Endothelial cell of umbilical vein (primary cell): Measurements from ENCODE around the gene FUT9. TPM values are rescaled to one million over a fixed set of nuclear protein-coding genes. Genes with fewer than 3 reads are reported as not detected.

Source experiments
- BruUV-seq: library from RNA; stranded (reverse); fragments of 400-500 nt; replicated peaks from 2 replicates; lab custom pipeline; 2021; lab: Mats Ljungman, UMichigan
- CTCF ChIA-PET: fragments of 300-600, 350-600 bp; sonication (Branson Sonifier 250); formaldehyde crosslinking; loops from one replicate; lab custom pipeline; 2021; ENCODE audit warnings: antibody characterized with exemption, inconsistent platforms; lab: Charles Lee
- POLR2A ChIA-PET: fragments of 300-600, 350-600 bp; sonication (Branson Sonifier 250); formaldehyde crosslinking; loops from one replicate; lab custom pipeline; 2021; ENCODE audit warnings: antibody characterized with exemption, inconsistent platforms; lab: Charles Lee
- DNase-seq: peaks from one replicate; pipeline ENCODE4 v3.0.0-alpha.2; 2011; ENCODE audit warnings: low read depth, low spot score
- FAIRE-seq: peaks from 2 replicates; lab custom pipeline; 2011; peaks lifted over from hg19 to GRCh38; lab: Jason Lieb, UNC
- H2AFZ ChIP-seq: 2 replicates; pipeline ENCODE4 v1.6.0; 2012; ENCODE audit warnings: low read depth, low read length, control low read depth, inconsistent platforms
- H3K27ac ChIP-seq: 2 replicates; pipeline ENCODE4 v1.5.1; 2011; ENCODE audit warnings: low read depth, mild to moderate bottlenecking, control low read depth, low read length, moderate library complexity; ENCODE audit not compliant: insufficient read depth
- H3K27me3 ChIP-seq, 2 experiments: 2 replicates each; pipeline versions ENCODE4 v1.6.0 to v1.6.1; 2011; ENCODE audit warnings: low read length in 2 of 2, mixed read lengths in 1 of 2; ENCODE audit not compliant: control insufficient read depth in 2 of 2, insufficient read depth in 2 of 2
- H3K36me3 ChIP-seq, 2 experiments: 2 replicates in 1 of 2; 3 replicates in 1 of 2; pipeline ENCODE4 v1.5.1; 2011; ENCODE audit warnings: low read length in 2 of 2, mild to moderate bottlenecking in 1 of 2, moderate library complexity in 1 of 2; ENCODE audit not compliant: control insufficient read depth in 2 of 2, insufficient read depth in 2 of 2; ENCODE audit errors: extremely low read depth in 1 of 2
- H3K4me1 ChIP-seq: 3 replicates; pipeline ENCODE4 v1.5.1; 2011; ENCODE audit warnings: mild to moderate bottlenecking, low read length; ENCODE audit not compliant: control insufficient read depth, insufficient read depth; ENCODE audit errors: extremely low read depth
- H3K4me2 ChIP-seq: 2 replicates; pipeline ENCODE4 v1.6.1; 2011; ENCODE audit warnings: low read length, control low read depth, mixed read lengths; ENCODE audit not compliant: insufficient read depth
- H3K4me3 ChIP-seq, 3 experiments: fragments of 200-600 bp in 1 of 3; sonication (generic), shearing (Covaris generic) in 1 of 3; replicated peaks in 1 of 3; 2 replicates each; pipeline ENCODE4 v1.5.1; 2011 to 2016; ENCODE audit warnings: control low read depth in 3 of 3, low read length in 3 of 3, mild to moderate bottlenecking in 2 of 3, inconsistent platforms in 1 of 3, low read depth in 1 of 3, moderate library complexity in 1 of 3; ENCODE audit not compliant: insufficient read depth in 1 of 3
- H3K79me2 ChIP-seq: 2 replicates; pipeline ENCODE4 v1.6.0; 2012; ENCODE audit warnings: low read length, inconsistent platforms; ENCODE audit not compliant: control insufficient read depth, insufficient read depth
- H3K9ac ChIP-seq: replicated peaks from 2 replicates; pipeline ENCODE3; 2011; ENCODE audit warnings: low read length, control low read depth; ENCODE audit not compliant: insufficient read depth; ENCODE audit errors: extremely low read depth
- H3K9me1 ChIP-seq: replicated peaks from 3 replicates; pipeline ENCODE4 v1.6.0; 2011; ENCODE audit warnings: mild to moderate bottlenecking, low read length; ENCODE audit not compliant: control insufficient read depth, insufficient read depth; ENCODE audit errors: extremely low read depth
- H3K9me3 ChIP-seq: replicated peaks from 2 replicates; pipeline ENCODE4 v1.5.1; 2012; ENCODE audit warnings: low read length, inconsistent platforms; ENCODE audit not compliant: control insufficient read depth, insufficient read depth
- H4K20me1 ChIP-seq: replicated peaks from 2 replicates; pipeline ENCODE3; 2011; ENCODE audit warnings: mild to moderate bottlenecking, low read length; ENCODE audit not compliant: control insufficient read depth, insufficient read depth; ENCODE audit errors: extremely low read depth
- EZH2 ChIP-seq: IDR thresholded peaks from 2 replicates; pipeline ENCODE4 v1.6.1; 2012; ENCODE audit warnings: borderline replicate concordance, low read depth, mild to moderate bottlenecking, moderate library complexity, low read length, inconsistent platforms; ENCODE audit not compliant: severe bottlenecking
- FOS ChIP-seq: IDR thresholded peaks from 2 replicates; pipeline ENCODE4 v1.6.1; 2011; ENCODE audit warnings: mild to moderate bottlenecking, low read length, moderate library complexity, borderline replicate concordance; ENCODE audit not compliant: insufficient read depth
- GATA2 ChIP-seq: IDR thresholded peaks from 2 replicates; pipeline ENCODE4 v1.7.0; 2011; ENCODE audit warnings: low read depth, mild to moderate bottlenecking, moderate library complexity, mixed read lengths, low read length; ENCODE audit not compliant: insufficient read length, insufficient read depth
- JUN ChIP-seq: IDR thresholded peaks from 2 replicates; pipeline ENCODE4 v1.6.1; 2011; ENCODE audit warnings: borderline replicate concordance, low read depth; ENCODE audit not compliant: insufficient read length, insufficient read depth
- MAX ChIP-seq: IDR thresholded peaks from 2 replicates; pipeline ENCODE4 v1.6.1; 2011; ENCODE audit not compliant: insufficient read depth, insufficient read length
- MYC ChIP-seq: IDR thresholded peaks from one replicate; pipeline ENCODE4 v1.6.1; 2011; ENCODE audit warnings: mild to moderate bottlenecking, low read depth, low read length
- POLR2A ChIP-seq: IDR thresholded peaks from 2 replicates; pipeline ENCODE4 v1.6.1; 2012; ENCODE audit warnings: low read depth, mild to moderate bottlenecking, control low read depth, low read length
- POLR2AphosphoS5 ChIP-seq: IDR thresholded peaks from 2 replicates; pipeline ENCODE4 v1.6.1; 2012; ENCODE audit warnings: low read depth, mild to moderate bottlenecking, control low read depth, low read length, moderate library complexity; ENCODE audit not compliant: insufficient read depth
- dilution Hi-C: fragments of 300-500 bp; cut with MboI; formaldehyde crosslinking; loops from one replicate; pipeline ENCODE4 v1.15.0; 2019; ENCODE audit warnings: low sequenced_read_pairs; ENCODE audit not compliant: extremely low pct_ligation_motif_present
- intact Hi-C: fragments of 100-400 bp; cut with micrococcal nuclease; formaldehyde crosslinking; loops from one replicate; pipeline ENCODE4 v1.10.0; 2022
- polyA plus RNA-seq, 4 experiments: library from polyadenylated mRNA; depleted of rRNA in 3 of 4; stranded (reverse) in 3 of 4; unstranded in 1 of 4; fragments of >200 nt; gene quantifications; 2 replicates each; pipeline versions ENCODE4 v1.2.1 to v1.2.3, GENCODE V29; 2011 to 2012; ENCODE audit warnings: missing spikeins in 1 of 4
- total RNA-seq: library from RNA; stranded (reverse); gene quantifications from 2 replicates; pipeline ENCODE4 v1.2.3, GENCODE V29; 2021
- TF ChIP-seq, protein P1 (sequence below), 2 donors: IDR thresholded peaks; 1 replicate in 1 of 2; 2 replicates in 1 of 2; pipeline ENCODE4 v1.5.1; 2011; ENCODE audit warnings: low read length in 2 of 2, mild to moderate bottlenecking in 2 of 2, moderate library complexity in 2 of 2, control low read depth in 1 of 2, inconsistent platforms in 1 of 2, low read depth in 1 of 2; ENCODE audit not compliant: insufficient read depth in 1 of 2; ENCODE audit errors: extremely low read depth in 1 of 2

FUT9 gene
- total and polyA plus RNA-seq, 2 donors (not counting 3 experiments of a cell fraction or from before 2014, with no cell fraction given): not detected

DNA sequence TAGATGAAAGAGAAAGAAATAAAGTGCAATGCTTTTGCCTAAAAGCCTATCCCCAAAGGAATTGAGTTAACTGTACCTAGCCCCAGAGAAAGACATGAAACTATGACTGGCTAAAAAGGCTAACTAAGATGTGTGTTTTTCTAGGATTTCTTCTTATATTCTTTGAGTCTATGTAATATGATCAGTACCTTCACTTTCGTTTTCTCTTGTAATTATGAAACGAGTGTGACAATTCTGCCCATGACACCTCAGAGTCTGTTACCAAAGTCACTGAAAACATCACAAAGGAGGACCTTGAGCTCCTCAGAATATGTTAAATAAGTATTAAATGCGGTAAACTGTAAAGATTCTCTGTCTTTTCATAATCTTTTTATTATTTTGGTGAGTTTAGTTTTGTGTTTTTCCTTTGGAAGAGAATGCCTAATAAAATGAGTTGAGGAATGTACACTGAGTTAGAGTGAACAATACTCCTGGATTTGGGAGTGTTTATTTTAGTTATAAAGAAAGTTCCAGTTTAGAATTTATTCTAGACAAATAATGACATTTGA lies 141.3 kb downstream of the FUT9 start:
- H3K4me2 ChIP-seq: no peak overlapping the region

More for the DNA sequence above, 141.3 kb downstream of the FUT9 start:
- Histone ChIP-seq H3K9me1 (no peaks in the 10 kb centered on the region), H3K4me3 (no peak overlapping the region), H4K20me1 (no peaks in the 10 kb centered on the region), H3K9ac (no peak overlapping the region), H3K79me2 (no peaks in the 10 kb centered on the region), H3K36me3 (no peaks in the 10 kb centered on the region), H2AFZ (no peak overlapping the region), H3K4me1 (no peaks in the 10 kb centered on the region), H3K27me3 (no peaks in the 10 kb centered on the region), H3K27ac (no peak overlapping the region), H3K9me3 (no peaks in the 10 kb centered on the region)
- FAIRE-seq (no peak), DNase-seq (no peak)
- intact Hi-C loops (no loop called here), dilution Hi-C loops (no loop called here)
- BruUV-seq: no TSS peak
- ChIA-PET CTCF (no interaction called here), POLR2A (no interaction called here)
- TF ChIP-seq MAX (no peak), POLR2AphosphoS5 (no peak), GATA2 (no peak), POLR2A (no peak), JUN (no peak), EZH2 (no peak), MYC (no peak), FOS (no peak)
- TF ChIP-seq, protein P1, sequence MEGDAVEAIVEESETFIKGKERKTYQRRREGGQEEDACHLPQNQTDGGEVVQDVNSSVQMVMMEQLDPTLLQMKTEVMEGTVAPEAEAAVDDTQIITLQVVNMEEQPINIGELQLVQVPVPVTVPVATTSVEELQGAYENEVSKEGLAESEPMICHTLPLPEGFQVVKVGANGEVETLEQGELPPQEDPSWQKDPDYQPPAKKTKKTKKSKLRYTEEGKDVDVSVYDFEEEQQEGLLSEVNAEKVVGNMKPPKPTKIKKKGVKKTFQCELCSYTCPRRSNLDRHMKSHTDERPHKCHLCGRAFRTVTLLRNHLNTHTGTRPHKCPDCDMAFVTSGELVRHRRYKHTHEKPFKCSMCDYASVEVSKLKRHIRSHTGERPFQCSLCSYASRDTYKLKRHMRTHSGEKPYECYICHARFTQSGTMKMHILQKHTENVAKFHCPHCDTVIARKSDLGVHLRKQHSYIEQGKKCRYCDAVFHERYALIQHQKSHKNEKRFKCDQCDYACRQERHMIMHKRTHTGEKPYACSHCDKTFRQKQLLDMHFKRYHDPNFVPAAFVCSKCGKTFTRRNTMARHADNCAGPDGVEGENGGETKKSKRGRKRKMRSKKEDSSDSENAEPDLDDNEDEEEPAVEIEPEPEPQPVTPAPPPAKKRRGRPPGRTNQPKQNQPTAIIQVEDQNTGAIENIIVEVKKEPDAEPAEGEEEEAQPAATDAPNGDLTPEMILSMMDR (IDR thresholded peaks at IDR 0.05; ENCODE audit: extremely low read depth in 1 of 2, insufficient read depth in 1 of 2, low read depth in 1 of 2, low read length in 2 of 2): no peak
